ENCODE results near the gene FOXL2NB. TPM values are rescaled to one million over a fixed set of nuclear protein-coding genes. Genes with fewer than 3 reads are reported as not detected.

Gene FOXL2NB
- total RNA-seq, 1 donor from 2014 or later = not detected

GRCh38 chr3:138942271-138942670, 4.7 kb upstream of the FOXL2NB start:
- H3K27ac ChIP-seq = no peak overlapping the region
- peaks cover 26 to 38% of the 10 kb centered on the region in 2 donors for H3K4me1 ChIP-seq
- intact Hi-C loops (cut with DNase I) = no loop called here
- no peaks in the 10 kb centered on the region for H3K36me3 ChIP-seq
- no peaks in the 10 kb centered on the region for H3K9me3 ChIP-seq
- peaks cover 75% of the 10 kb centered on the region for H3K27me3 ChIP-seq
- no peak overlapping the region for H3K4me3 ChIP-seq
- no peak for DNase-seq (ENCODE audit: low spot score in 2 of 2)
- no peak for TF ChIP-seq CTCF (IDR thresholded peaks at IDR 0.05)

GRCh38 chr3:138942861-138943623, 4.0 kb upstream of the FOXL2NB start:
- TF ChIP-seq CTCF (IDR thresholded peaks at IDR 0.05) = no peak

DNA sequence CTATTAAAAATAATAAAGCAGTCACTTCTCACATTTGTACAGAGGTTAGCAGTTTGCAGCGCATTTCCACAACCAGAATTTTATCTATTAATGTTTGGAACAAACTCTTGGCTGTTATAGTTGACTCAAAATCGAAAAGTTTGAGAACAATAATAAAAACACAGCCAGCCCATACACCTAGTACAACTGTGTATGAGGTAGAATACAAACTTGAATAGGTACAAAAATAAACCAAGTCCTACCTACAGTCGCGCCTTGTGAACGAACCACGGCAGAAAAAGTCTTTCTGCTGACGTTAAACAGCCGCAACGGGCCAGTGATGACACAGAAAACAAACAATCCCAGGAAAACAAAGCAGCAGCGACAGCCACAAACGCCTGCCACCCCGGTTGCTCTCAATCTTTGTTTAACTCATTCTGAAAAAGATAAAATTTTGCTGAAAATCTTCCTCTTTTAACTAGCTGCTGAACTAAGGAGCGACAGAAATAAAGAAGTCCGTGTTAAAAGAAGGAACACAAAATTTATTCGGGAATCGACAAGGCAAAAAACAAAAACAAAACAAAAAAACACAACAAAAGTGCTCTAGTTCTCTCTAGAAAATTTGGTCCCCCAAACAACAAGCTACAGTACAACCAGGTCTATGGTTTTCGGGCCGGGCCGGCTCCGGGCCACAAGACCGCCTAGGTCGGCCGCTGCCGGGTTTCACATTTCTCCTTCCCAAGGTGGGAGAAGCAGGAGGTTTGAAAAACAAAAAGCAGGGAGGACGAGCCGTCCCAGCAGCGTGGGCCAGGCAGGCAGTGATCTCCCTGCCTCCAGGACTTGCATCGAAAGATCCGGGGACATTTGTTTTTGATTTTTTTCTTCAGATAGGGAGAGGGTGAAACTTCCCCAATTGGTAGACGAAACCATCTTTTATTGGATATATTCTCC, 3.0 kb upstream of the FOXL2NB start:
- peaks cover 63% of the 10 kb centered on the region for H3K27me3 ChIP-seq
- no peak overlapping the region for H3K27ac ChIP-seq
- H3K36me3 ChIP-seq = no peaks in the 10 kb centered on the region
- TF ChIP-seq CTCF (IDR thresholded peaks at IDR 0.05) = no peak
- intact Hi-C loops (cut with DNase I) = no loop called here
- peaks cover 21 to 24% of the 10 kb centered on the region in 2 donors for H3K4me1 ChIP-seq
- no peaks in the 10 kb centered on the region for H3K9me3 ChIP-seq
- DNase-seq (ENCODE audit: low spot score in 2 of 2) = no peak
- no peak overlapping the region for H3K4me3 ChIP-seq

More at GRCh38 chr3:138942861-138943623, 4.0 kb upstream of the FOXL2NB start:
- Histone ChIP-seq H3K4me1 (peaks cover 26 to 32% of the 10 kb centered on the region in 2 donors), H3K4me3 (no peak overlapping the region), H3K9me3 (no peaks in the 10 kb centered on the region), H3K27ac (no peak overlapping the region), H3K36me3 (no peaks in the 10 kb centered on the region), H3K27me3 (peaks cover 72% of the 10 kb centered on the region)
- intact Hi-C loops (cut with DNase I) = no loop called here
- no peak for DNase-seq (ENCODE audit: low spot score in 2 of 2)

DNA sequence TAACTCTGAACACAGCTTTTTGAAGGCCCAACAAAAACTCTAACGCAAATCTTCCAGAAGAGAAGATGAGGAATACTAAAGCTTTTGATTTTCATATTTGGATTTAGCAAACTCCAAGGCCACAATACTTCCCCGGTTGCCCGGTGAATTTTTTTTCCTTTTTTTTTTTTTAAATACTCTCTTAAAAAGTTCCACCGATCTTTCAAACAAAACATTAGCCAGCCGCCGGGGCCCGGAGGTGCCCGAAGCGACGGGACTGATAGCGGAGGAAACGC, 2.4 kb upstream of the FOXL2NB start:
- DNase-seq (ENCODE audit: low spot score in 2 of 2) = no peak
- Histone ChIP-seq H3K36me3 (no peaks in the 10 kb centered on the region), H3K4me3 (peak overlapping the region; percentile 50 to 69), H3K27ac (no peak overlapping the region), H3K4me1 (peaks cover 16 to 20% of the 10 kb centered on the region in 2 donors), H3K9me3 (no peaks in the 10 kb centered on the region), H3K27me3 (peaks cover 57% of the 10 kb centered on the region)
- TF ChIP-seq CTCF (IDR thresholded peaks at IDR 0.05) = no peak
- intact Hi-C loops (cut with DNase I) = no loop called here

DNA sequence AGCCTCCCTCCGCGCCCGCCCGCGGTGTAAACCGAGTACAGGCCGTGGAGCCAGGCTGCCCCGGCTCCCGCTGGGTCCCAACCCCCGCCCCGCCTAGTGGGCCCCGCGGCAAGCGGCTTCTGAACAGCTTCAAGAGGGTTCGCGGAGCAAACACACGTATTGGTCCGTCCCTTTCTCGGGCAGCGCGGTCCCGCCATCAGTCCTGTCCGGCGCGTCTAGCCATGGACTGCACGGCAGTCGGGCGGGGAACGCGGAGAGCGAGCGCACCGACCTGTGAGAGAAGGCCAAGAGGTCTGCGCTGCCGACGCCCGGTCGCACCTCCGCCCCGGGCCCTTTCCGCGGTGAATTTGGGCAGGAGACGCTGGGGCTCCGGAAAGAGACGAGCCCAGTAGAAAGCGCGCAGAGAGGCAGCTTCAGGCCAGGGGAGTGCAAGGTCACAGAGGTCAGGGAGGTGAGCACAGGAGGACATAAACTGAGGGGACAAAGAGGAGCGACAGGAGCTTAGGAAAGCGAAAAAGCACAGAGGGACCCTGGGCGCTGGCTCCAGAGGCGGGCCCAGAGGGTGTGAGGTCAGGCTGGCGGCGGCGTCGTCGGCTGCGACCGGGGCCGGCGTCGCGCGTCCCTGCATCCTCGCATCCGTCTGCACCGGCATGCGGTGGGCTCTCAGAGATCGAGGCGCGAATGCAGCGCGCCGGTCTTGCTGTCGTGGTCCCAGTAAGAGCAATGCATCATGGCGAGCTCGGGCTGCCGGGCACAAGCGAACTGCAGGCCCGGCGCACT, 1.9 kb upstream of the FOXL2NB start:
- peaks cover 20 to 23% of the 10 kb centered on the region in 2 donors for H3K4me1 ChIP-seq
- intact Hi-C loops (cut with DNase I) = no loop called here
- DNase-seq (ENCODE audit: low spot score in 2 of 2) = no peak

More for the DNA sequence above, 1.9 kb upstream of the FOXL2NB start:
- Histone ChIP-seq H3K36me3 (no peaks in the 10 kb centered on the region), H3K4me3 (peak overlapping the region; percentile 50 to 69), H3K27me3 (peaks cover 52% of the 10 kb centered on the region), H3K9me3 (no peaks in the 10 kb centered on the region), H3K27ac (no peak overlapping the region)
- no peak for TF ChIP-seq CTCF (IDR thresholded peaks at IDR 0.05)

Data from ascending aorta (tissue), 2 donors.